ENCODE data around the gene IRX5.

DNA sequence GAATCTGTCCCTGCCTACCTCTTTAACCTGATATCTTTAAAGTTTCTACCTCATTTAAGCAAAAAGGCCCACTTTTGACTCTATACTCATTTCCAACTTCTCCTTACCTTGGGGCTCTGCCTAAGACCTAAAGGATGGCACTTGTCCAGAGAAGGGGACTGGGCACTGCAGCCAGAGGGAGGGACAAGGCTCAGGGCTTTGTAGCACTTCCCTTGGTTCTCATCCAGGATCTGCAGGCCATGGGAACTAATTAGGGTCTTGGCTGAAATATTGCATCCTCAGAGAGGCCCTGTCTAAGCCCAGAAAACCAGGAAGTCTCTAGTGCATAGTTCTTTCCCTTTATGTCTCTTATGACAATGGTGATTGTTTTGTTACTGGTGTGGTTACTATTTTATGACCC lies 37.3 kb downstream of the IRX5 start:
- no peak for TF ChIP-seq CTCF (IDR thresholded peaks at IDR 0.05)
- no peak for TF ChIP-seq EP300 (IDR thresholded peaks at IDR 0.05)

All from gastroesophageal sphincter (tissue), 3 donors.